Kidney (tissue), 14 donors: ENCODE data around the gene ATL1. TPM values are rescaled to one million over a fixed set of nuclear protein-coding genes. Genes with fewer than 3 reads are reported as not detected.
A peak's percentile ranks its signal among the peaks of the same experiment; 100 is the strongest.

Experiments
- DNase-seq, 5 donors: peaks; one replicate each; pipeline ENCODE4 v3.0.0-alpha.2; 2013 to 2020
- FAIRE-seq: peaks from 2 replicates; lab custom pipeline; 2012; peaks lifted over from hg19 to GRCh38; lab: Jason Lieb, UNC
- H3K27ac ChIP-seq, 2 donors: one replicate each; pipeline ENCODE4 v1.7.0; 2013; ENCODE audit warnings: low read depth in 2 of 2, low read length in 2 of 2, inconsistent platforms in 1 of 2
- H3K27me3 ChIP-seq: one replicate; pipeline ENCODE4 v1.7.1; 2013; ENCODE audit warnings: low read length, inconsistent platforms; ENCODE audit not compliant: control insufficient read depth, insufficient read depth
- H3K36me3 ChIP-seq, 3 donors: one replicate each; pipeline versions ENCODE4 v1.7.0 to v1.7.1; 2013; ENCODE audit warnings: low read length in 3 of 3, control low read depth in 1 of 3, inconsistent platforms in 1 of 3; ENCODE audit not compliant: insufficient read depth in 3 of 3, control insufficient read depth in 2 of 3
- H3K4me1 ChIP-seq, 3 donors: one replicate each; pipeline versions ENCODE4 v1.7.0 to v1.7.1; 2013; ENCODE audit warnings: low read length in 3 of 3, inconsistent platforms in 1 of 3, low read depth in 1 of 3; ENCODE audit not compliant: control insufficient read depth in 2 of 3, insufficient read depth in 2 of 3
- H3K4me3 ChIP-seq, 3 donors: one replicate each; pipeline versions ENCODE4 v1.7.0 to v1.8.1; 2013; ENCODE audit warnings: low read length in 3 of 3, control low read depth in 1 of 3, inconsistent platforms in 1 of 3
- H3K9ac ChIP-seq, 3 donors: one replicate each; pipeline versions ENCODE4 v1.7.0 to v1.7.1; 2013; ENCODE audit warnings: low read length in 3 of 3, control low read depth in 1 of 3, inconsistent platforms in 1 of 3
- H3K9me3 ChIP-seq, 3 donors: one replicate each; pipeline versions ENCODE4 v1.7.0 to v1.7.1; 2013; ENCODE audit warnings: low read length in 3 of 3, control low read depth in 1 of 3, inconsistent platforms in 1 of 3; ENCODE audit not compliant: control insufficient read depth in 2 of 3, insufficient read depth in 1 of 3
- intact Hi-C: fragments of 100-400 bp; cut with DNase I; formaldehyde crosslinking; loops from one replicate; pipeline ENCODE4 v1.11.1; 2022
- polyA plus RNA-seq: library from polyadenylated mRNA; stranded (reverse); fragments of 350-450 nt; fragmentation: Illumina TruSeq; extraction: RNeasy Lipid Tissue Mini Kit (QIAGEN cat#74804); gene quantifications from one replicate; pipeline ENCODE4 v1.2.3, GENCODE V29; 2014; ENCODE audit warnings: low read depth, low replicate concordance; ENCODE audit not compliant: insufficient read depth
- total RNA-seq: library from RNA; stranded (reverse); fragmentation: NEBNext Ultra II Directional; extraction: Animal tissue kit (Norgen Biotek cat#: 25700); gene quantifications from one replicate; pipeline ENCODE4 v1.2.1, GENCODE V29; 2021
- TF ChIP-seq, protein P1 (sequence below): IDR thresholded peaks from 3 replicates; pipeline ENCODE4 v1.5.1; 2012; ENCODE audit warnings: mild to moderate bottlenecking, moderate library complexity, borderline replicate concordance; ENCODE audit not compliant: insufficient read depth; ENCODE audit errors: extremely low read depth
- donor health status: control.
- donor health status: control.
- donor health status: control.
- donor health status: control.
- donor health status: control.
- donor health status: DM: yes; HTN: yes; CAD: no.
- donor health status: Normal renal cell carcinoma (clear cell type).

Gene ATL1
- total and polyA plus RNA-seq, 2 donors from 2014 or later: 4.0 to 5.9 TPM

DNA sequence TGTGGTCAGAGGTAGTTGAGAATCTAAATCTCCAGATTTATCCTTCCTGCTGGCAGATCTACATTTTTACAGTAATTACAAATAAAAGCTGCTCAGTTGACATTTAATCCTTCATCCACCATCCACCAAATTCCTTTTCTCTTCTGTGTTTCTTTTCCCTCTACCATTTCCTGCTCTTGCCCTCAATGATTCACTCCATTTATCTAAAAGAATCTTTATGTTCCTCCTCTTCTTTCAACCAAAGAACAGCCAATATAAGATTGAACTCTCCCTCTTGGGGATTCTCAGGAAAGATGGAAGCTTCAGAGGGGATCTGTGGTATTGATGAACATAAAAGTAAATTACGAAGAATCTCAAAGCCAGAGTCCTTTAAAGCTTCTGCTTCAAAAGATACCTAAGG, 31.9 kb upstream of the ATL1 start:
- no peaks in the 10 kb centered on the region for H3K27me3 ChIP-seq
- H3K27ac ChIP-seq: no peak overlapping the region
- H3K36me3 ChIP-seq: no peaks in the 10 kb centered on the region
- no peak overlapping the region for H3K9ac ChIP-seq
- no peak overlapping the region for H3K4me3 ChIP-seq
- DNase-seq: no peak
- intact Hi-C loops: no loop called here
- H3K9me3 ChIP-seq: no peaks in the 10 kb centered on the region
- no peak for FAIRE-seq
- TF ChIP-seq, protein P1, sequence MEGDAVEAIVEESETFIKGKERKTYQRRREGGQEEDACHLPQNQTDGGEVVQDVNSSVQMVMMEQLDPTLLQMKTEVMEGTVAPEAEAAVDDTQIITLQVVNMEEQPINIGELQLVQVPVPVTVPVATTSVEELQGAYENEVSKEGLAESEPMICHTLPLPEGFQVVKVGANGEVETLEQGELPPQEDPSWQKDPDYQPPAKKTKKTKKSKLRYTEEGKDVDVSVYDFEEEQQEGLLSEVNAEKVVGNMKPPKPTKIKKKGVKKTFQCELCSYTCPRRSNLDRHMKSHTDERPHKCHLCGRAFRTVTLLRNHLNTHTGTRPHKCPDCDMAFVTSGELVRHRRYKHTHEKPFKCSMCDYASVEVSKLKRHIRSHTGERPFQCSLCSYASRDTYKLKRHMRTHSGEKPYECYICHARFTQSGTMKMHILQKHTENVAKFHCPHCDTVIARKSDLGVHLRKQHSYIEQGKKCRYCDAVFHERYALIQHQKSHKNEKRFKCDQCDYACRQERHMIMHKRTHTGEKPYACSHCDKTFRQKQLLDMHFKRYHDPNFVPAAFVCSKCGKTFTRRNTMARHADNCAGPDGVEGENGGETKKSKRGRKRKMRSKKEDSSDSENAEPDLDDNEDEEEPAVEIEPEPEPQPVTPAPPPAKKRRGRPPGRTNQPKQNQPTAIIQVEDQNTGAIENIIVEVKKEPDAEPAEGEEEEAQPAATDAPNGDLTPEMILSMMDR: no peak
- peaks cover 2 to 16% (median 10%) of the 10 kb centered on the region in 3 donors for H3K4me1 ChIP-seq

DNA sequence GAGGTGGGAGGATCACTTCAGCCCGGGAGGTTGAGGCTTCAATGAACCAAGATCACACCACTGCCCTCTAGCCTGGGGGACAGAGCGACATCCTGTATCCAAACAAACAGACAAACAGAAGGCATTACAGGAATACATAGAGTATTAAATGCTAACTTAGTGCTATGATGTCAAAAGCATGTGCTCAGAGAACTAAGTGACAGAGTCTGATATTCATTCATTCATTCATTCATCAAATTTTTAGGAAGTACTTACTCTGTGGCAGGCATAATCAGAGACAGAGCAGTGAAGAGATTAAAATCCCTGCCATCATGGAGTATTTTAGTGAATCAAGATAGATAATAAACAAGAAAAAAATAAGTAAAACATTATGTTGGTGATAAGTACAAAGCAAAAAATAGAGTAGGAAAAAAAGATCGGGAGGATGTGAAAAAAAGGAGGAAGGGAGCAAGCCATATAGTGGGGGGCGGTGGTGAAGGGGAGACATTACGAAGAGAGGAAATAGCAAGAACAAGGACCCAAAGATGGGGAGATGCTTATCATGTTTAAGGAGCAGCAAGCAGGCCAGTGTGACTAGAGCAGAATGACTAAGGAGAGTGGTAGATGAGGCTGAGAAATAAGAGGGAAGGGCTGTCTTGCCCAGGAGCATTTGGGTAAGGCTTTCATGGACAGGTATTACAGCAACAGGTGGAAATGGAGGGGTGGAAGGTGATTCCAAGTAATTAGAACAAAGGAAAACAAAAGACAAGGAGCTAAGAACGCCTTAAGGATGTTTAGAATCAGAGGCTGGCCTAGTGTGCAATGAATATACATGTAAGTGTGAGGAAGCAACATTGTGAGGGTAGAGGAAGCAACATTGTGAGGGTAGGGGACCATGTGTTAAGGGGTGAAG, 30.4 kb upstream of the ATL1 start:
- FAIRE-seq: no peak
- Histone ChIP-seq H3K4me1 (peaks cover 2 to 10% (median 10%) of the 10 kb centered on the region in 3 donors), H3K27me3 (no peaks in the 10 kb centered on the region), H3K36me3 (no peaks in the 10 kb centered on the region), H3K27ac (no peak overlapping the region), H3K9me3 (no peaks in the 10 kb centered on the region), H3K4me3 (peak overlapping the region in 2 of 3 donors; percentile 21 to 79), H3K9ac (no peak overlapping the region)
- intact Hi-C loops: no loop called here
- TF ChIP-seq, protein P1: no peak
- no peak for DNase-seq

DNA sequence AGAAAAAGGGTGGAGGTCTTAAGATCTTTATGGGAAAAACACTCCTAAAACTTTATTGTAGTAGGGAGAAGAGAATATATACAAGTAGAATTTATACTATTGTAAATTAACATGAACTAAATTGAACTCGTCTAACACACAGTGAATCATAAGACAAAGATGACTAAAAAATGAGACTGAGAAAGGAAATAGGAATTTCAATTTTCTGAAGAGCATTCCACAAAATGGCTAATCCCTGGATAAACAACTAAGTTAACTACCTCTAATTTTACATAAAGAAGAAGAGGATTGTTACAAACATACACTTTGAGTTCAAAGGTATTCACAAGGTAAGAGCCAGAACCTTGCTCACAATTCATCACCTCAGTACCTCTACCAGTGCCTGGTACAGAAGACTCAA, 29.6 kb upstream of the ATL1 start:
- H3K4me1 ChIP-seq: peaks cover 2 to 10% (median 4%) of the 10 kb centered on the region in 3 donors
- intact Hi-C loops: no loop called here
- peak overlapping the region in 2 of 3 donors; percentile 56 to 70 for H3K9ac ChIP-seq
- peak overlapping the region in 2 of 3 donors; percentile 17 to 79 for H3K4me3 ChIP-seq
- DNase-seq (no peak), FAIRE-seq (no peak)
- H3K27ac ChIP-seq: no peak overlapping the region
- no peaks in the 10 kb centered on the region for H3K27me3 ChIP-seq
- no peaks in the 10 kb centered on the region for H3K36me3 ChIP-seq
- no peaks in the 10 kb centered on the region for H3K9me3 ChIP-seq
- TF ChIP-seq, protein P1: no peak
